Bronchus fibroblast of lung (primary cell): ENCODE measurements around the gene NRBF2. TPM values are rescaled to one million over a fixed set of nuclear protein-coding genes. Genes with fewer than 3 reads are reported as not detected.

Experiments
- total RNA-seq: library from RNA; depleted of rRNA; stranded (reverse); fragments of >200 nt; gene quantifications from 2 replicates; pipeline ENCODE4 v1.2.3, GENCODE V29; 2015

The NRBF2 gene
- total RNA-seq = 13.1 and 17.3 TPM in 2 replicates

DNA sequence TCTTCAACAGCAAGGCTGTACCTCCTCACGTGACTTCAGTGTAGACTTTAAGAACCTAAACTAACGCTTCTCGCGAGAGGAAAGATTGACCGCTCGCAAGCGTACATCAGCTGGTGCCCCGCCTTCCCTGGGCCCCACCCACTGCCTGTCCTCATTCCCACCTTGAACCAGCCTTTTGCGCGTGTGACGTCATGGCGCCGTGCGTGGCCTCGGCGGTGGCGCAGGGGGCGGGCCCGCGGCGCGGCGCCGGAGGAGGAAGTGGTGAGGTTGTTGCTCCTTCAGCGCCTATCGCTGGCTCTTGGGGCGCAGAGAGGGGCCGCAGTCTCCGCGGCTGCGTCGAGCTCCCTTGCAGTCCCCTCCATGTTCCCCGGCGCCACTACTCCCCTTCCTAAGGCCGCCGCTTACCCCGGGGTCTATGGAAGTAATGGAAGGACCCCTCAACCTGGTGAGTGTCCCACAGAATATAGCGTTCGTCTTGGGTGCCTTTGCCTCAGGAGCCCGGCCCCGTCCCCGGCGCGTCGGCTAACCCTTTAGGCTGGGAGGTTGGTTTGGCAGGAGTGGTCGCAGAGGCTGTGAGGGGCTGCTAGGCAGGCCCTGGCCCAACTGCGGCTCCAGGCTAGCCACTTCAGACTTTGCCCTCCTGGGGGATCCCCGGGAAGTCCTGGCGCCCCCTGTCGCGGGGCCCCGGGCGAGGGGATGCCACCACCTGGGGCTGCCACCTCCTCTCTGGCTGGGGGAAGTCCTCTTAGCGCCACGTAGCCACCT, at the start of gene NRBF2:
Gene NRBF2 (plus strand): TSS at position 273 of the 765 bp plus-strand sequence. CDS start 143 bp downstream, at position 416.

